ENCODE results near the gene WDFY2. TPM values are rescaled to one million over a fixed set of nuclear protein-coding genes. Genes with fewer than 3 reads are reported as not detected.

The WDFY2 gene
- total RNA-seq, 1 donor from 2014 or later = 20.7 TPM

DNA sequence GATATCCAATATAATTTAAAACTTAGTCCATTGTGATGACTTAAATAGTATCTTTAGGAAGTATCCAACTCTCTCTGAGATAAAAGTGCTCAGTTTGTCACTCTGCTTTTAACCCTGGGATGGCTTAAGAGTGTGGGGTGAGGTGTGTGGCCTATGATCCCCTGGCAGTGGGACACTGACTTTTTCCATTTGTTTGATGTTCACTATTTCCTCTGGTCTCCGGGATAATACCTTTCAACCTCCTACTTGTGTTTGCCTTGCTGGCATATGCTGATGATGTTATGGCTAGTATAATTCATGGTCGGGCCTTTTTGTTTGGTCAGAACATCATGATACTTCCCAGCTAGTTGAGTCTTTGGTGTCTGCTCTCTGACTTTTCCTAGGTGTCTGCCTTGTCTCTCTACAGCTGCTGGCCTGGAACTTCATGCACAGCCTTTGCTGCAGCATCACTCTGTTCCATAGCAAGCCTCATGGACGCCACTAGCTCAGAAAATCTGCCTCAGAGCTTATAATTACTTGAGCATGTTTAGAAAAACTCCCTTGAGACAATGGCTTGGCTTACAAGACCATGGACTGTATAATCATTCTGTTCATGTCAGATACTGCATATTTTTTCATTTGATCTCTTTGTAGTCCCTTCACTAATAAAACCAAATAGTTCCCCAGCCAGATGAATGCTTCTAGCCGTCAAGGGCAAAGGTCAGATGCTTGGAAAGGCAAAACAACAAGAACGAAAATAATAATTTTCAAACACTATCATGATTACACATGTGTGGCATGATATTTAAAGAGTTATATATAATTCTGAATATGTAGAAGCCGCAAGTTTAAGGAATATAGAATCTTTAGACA is 75.2 kb downstream of the WDFY2 start:
- Mint-ChIP-seq H3K36me3 (ENCODE audit: unreplicated experiment) (peaks cover 30% of the 10 kb centered on the region), H3K4me3 (ENCODE audit: unreplicated experiment) (no peak overlapping the region), H3K9me3 (ENCODE audit: unreplicated experiment) (peaks cover 31% of the 10 kb centered on the region), H3K27ac (ENCODE audit: unreplicated experiment) (peak overlapping the region; percentile 29), H3K27me3 (ENCODE audit: unreplicated experiment) (no peaks in the 10 kb centered on the region), H3K4me1 (ENCODE audit: unreplicated experiment) (peaks cover 14% of the 10 kb centered on the region)
- DNase-seq (ENCODE audit: extremely low spot score, unreplicated experiment) = no peak
- TF ChIP-seq, protein P1, sequence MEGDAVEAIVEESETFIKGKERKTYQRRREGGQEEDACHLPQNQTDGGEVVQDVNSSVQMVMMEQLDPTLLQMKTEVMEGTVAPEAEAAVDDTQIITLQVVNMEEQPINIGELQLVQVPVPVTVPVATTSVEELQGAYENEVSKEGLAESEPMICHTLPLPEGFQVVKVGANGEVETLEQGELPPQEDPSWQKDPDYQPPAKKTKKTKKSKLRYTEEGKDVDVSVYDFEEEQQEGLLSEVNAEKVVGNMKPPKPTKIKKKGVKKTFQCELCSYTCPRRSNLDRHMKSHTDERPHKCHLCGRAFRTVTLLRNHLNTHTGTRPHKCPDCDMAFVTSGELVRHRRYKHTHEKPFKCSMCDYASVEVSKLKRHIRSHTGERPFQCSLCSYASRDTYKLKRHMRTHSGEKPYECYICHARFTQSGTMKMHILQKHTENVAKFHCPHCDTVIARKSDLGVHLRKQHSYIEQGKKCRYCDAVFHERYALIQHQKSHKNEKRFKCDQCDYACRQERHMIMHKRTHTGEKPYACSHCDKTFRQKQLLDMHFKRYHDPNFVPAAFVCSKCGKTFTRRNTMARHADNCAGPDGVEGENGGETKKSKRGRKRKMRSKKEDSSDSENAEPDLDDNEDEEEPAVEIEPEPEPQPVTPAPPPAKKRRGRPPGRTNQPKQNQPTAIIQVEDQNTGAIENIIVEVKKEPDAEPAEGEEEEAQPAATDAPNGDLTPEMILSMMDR (IDR thresholded peaks at IDR 0.05) = no peak

DNA sequence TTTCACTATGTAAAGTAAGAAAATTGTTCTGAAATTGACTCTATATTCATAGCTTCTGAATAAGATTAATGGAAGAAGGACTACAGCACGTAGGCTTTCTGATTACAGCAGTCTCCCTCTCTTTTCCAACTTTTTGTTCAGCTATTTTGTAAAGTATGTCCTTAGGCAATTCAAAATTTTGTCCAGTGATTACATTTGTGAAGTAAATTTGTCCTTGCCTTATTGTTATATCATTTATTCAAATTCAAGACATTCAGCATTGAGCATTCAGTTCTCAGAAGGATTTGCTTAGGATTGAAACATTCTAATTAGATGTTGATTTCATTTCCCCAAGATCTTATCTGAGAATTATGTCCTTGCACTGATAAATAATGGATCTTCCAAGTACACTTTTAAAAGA is 76.6 kb downstream of the WDFY2 start:
- Mint-ChIP-seq H3K27me3 (ENCODE audit: unreplicated experiment) (no peaks in the 10 kb centered on the region), H3K36me3 (ENCODE audit: unreplicated experiment) (peaks cover 25% of the 10 kb centered on the region), H3K27ac (ENCODE audit: unreplicated experiment) (no peak overlapping the region), H3K4me3 (ENCODE audit: unreplicated experiment) (no peak overlapping the region), H3K4me1 (ENCODE audit: unreplicated experiment) (peaks cover 18% of the 10 kb centered on the region), H3K9me3 (ENCODE audit: unreplicated experiment) (peaks cover 21% of the 10 kb centered on the region)
- no peak for DNase-seq (ENCODE audit: extremely low spot score, unreplicated experiment)
- TF ChIP-seq, protein P1 (IDR thresholded peaks at IDR 0.05) = no peak

DNA sequence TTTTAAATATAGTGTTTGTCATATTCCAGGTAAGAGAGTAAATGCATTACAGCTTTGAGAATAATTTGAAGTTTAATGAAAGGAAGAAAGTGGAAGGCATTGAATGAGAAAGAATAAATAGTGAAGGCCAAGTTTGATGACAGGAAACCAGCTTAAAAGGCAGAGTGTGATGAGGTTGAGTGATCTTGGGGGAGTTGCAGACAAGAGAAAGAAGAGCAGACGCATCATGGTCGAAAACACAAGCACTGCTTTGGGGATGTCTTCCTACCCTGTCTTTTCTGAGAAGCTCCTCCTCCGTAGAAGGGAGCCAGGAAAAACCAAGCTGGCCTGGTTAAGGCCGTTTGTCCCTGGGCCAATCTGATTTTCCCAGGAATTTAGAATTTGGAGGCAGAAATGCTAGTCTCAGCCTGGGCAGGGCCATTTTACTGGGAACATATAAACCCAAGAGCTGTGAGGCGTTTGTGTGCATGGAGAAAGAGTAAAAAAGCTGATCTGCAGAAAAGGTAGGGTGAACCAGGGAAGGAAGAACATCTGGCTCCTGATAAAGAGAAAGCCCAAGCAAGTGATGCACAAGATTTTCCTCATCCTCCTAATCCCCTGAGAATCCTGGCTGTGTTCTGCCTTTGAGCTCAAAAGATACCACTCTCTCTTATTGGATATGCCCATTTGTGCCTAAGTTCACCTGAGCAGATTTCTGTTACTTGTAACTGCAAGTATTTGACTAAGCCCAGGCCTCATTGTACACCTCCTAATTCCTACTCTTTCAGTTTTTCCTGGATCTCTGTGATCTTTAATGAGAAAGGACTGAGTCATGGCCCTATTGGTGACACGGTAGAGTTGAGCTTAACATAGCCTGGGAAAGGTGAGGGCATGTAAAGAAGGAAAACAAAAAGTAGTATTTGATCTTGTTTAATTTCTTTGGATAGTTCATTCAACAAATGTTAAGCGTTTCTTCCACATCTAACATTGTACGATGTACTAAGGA is 80.0 kb downstream of the WDFY2 start:
- peaks cover 16% of the 10 kb centered on the region for H3K36me3 Mint-ChIP-seq (ENCODE audit: unreplicated experiment)
- no peak overlapping the region for H3K4me3 Mint-ChIP-seq (ENCODE audit: unreplicated experiment)
- H3K27ac Mint-ChIP-seq (ENCODE audit: unreplicated experiment) = peak overlapping the region; percentile 4
- H3K9me3 Mint-ChIP-seq (ENCODE audit: unreplicated experiment) = no peaks in the 10 kb centered on the region
- no peaks in the 10 kb centered on the region for H3K27me3 Mint-ChIP-seq (ENCODE audit: unreplicated experiment)
- H3K4me1 Mint-ChIP-seq (ENCODE audit: unreplicated experiment) = peaks cover 42% of the 10 kb centered on the region
- TF ChIP-seq, protein P1 (IDR thresholded peaks at IDR 0.05) = no peak
- no peak for DNase-seq (ENCODE audit: extremely low spot score, unreplicated experiment)

DNA sequence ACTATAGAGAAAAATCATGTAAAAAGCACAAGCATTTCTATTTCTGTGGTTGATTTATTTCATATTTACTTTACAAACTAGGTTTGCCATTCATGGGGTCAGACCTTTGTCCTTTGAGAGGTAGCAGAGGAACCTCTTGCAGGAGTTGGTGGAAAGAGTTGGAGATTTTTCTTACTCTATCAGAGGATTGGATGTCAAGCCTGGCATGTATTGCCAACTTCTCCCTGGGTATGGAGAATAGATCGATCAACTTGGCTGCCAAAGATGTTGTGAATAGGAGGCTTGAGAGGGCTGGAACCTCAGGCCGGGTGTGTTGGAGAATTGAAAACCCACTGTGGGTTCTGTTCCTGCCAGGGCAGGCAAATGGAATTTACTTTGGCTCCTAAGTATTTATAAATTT is 81.2 kb downstream of the WDFY2 start:
- H3K27me3 Mint-ChIP-seq (ENCODE audit: unreplicated experiment) = no peaks in the 10 kb centered on the region

More for the DNA sequence above, 81.2 kb downstream of the WDFY2 start:
- TF ChIP-seq, protein P1 (IDR thresholded peaks at IDR 0.05) = no peak
- Mint-ChIP-seq H3K4me3 (ENCODE audit: unreplicated experiment) (no peak overlapping the region), H3K4me1 (ENCODE audit: unreplicated experiment) (peaks cover 41% of the 10 kb centered on the region), H3K27ac (ENCODE audit: unreplicated experiment) (peak overlapping the region; percentile 64), H3K36me3 (ENCODE audit: unreplicated experiment) (peaks cover 16% of the 10 kb centered on the region), H3K9me3 (ENCODE audit: unreplicated experiment) (no peaks in the 10 kb centered on the region)
- no peak for DNase-seq (ENCODE audit: extremely low spot score, unreplicated experiment)

All from osteocyte (in vitro differentiated cells).